OCI-LY7 (cell line): Measurements from ENCODE around the gene SLC45A3.

ENCODE experiments used
- EZH2phosphoT487 ChIP-seq: fragments of 200-600 bp; sonication (generic); IDR thresholded peaks from 2 replicates; pipeline ENCODE4 v1.6.1; 2018; ENCODE audit warnings: low read depth, borderline replicate concordance, mild to moderate bottlenecking, mixed run types, antibody characterized with exemption, low read length, moderate library complexity, mixed read lengths
- TF ChIP-seq, protein P1 (sequence below): fragments of 200-600 bp; sonication (generic); conservative IDR thresholded peaks from 2 replicates; pipeline ENCODE4 v1.5.1; 2014; ENCODE audit warnings: mild to moderate bottlenecking, antibody characterized with exemption, low read length, moderate library complexity, mixed read lengths

DNA sequence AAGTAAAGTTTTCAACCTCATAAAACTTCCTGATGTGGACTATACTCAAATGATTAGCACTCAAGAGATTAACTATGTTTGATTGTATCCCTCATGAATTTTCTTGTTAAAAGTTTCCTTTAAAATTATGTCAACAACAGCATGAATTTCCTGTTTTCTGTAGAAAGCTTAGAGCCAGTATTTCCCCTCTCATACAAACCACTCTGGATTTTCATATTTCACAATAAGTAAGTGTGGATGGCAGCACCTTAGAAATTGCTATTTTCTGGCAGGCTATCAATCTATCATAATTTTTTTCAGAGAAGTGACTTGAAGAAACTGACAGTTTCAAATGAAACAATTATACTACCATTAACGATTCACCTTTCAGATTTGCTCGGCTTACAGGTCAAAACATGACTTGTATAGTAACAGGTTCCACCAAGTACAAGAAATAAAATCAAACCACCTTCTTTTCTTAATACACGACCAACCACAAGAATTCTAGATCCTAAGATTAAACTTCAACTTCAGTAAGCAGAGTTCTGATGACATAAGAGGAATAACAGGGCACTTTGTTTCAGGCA lies 69.3 kb downstream of the SLC45A3 start:
- TF ChIP-seq, protein P1, sequence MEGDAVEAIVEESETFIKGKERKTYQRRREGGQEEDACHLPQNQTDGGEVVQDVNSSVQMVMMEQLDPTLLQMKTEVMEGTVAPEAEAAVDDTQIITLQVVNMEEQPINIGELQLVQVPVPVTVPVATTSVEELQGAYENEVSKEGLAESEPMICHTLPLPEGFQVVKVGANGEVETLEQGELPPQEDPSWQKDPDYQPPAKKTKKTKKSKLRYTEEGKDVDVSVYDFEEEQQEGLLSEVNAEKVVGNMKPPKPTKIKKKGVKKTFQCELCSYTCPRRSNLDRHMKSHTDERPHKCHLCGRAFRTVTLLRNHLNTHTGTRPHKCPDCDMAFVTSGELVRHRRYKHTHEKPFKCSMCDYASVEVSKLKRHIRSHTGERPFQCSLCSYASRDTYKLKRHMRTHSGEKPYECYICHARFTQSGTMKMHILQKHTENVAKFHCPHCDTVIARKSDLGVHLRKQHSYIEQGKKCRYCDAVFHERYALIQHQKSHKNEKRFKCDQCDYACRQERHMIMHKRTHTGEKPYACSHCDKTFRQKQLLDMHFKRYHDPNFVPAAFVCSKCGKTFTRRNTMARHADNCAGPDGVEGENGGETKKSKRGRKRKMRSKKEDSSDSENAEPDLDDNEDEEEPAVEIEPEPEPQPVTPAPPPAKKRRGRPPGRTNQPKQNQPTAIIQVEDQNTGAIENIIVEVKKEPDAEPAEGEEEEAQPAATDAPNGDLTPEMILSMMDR: no peak
- no peak for TF ChIP-seq EZH2phosphoT487
